NCI-H526 (cell line): Measurements from ENCODE around the gene ADRA2B.

Experiments
- DNase-seq, 2 experiments: peaks; one replicate each; lab custom pipeline; 2025; lab: John Stamatoyannopoulos, UW

The ADRA2B gene

DNA sequence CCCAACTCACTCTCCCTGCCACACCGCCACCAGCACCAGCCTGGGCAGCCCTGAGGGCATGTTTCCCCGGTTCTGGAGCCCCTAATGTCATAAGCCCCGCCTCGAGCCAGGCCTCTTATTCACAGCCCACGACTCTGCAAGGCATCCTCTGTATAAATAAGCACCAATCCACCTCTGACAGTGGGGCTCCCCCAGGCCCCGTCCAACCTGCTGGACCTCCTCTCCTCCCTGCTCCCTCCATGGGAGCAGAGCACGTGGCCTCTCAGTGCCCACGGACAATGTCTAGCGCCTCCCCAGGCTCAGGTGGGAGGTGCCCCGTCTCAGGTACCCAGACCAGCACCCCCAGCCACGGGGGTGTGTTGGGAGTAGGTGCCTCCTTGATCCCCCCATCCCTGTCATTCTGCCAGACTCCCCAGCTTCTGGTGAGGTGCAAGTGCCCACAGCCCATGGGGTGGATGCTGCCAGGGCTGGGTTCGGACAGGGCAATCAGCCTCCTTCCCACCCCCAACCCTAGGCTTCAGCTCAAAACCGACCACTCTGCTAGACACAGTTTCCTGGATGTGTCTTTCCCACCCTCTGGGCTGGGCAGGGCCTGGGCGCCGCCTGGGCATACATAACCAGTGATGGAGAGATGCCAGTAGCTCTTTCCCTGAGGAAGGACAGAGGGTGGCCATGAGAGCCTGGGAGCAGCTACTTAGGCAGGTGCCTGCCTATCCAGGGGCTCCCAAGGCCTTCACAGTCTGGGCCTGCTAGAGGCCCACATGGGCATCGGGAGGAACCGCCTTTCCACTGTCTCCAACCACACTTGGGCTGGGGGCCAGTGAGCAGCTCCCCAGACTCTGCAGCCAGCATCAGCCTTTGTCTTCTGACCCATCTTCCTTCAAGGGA is 1.6 kb upstream of the ADRA2B start:
- peak; percentile 14 to 40 for DNase-seq

DNA sequence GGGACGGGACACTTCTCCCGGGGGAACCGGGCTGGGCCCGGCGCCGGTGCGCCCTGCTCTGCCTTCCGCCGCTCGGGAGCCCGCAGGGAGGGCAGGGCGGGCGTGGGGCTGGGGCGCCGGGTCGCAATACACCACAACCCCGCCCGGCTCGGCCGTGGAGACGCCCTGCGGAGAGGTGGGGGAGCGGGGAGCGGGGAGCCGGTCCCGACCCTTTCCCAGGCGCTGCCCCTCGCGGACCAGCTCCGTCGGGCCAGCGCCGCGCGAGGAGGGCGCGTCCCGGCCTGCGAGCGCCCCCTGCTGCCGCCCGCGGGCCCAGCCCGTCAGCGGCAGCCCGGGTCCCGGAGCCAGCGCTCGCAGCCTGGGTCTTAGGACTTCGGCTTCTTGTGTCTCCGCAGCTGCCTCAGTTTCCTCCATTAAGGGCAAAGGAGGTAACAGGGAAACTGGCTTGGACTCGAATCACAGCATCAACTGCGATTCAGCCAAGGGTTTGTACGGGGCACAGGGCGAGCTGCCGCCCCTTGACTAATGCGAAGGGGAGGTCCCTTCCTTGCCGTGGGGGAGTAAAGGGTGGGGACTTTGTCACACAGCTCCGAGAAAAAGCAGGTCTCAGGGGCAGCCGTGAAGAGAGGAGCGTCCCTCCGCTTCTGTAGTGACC is 635 bp upstream of the ADRA2B start:
- DNase-seq = peak in 1 of 2 experiments; percentile 75

- DNase-seq = peak in 1 of 2 experiments; percentile 46
Observed at GRCh38 chr2:96115631-96116423, 544 bp downstream of the ADRA2B start.

DNA sequence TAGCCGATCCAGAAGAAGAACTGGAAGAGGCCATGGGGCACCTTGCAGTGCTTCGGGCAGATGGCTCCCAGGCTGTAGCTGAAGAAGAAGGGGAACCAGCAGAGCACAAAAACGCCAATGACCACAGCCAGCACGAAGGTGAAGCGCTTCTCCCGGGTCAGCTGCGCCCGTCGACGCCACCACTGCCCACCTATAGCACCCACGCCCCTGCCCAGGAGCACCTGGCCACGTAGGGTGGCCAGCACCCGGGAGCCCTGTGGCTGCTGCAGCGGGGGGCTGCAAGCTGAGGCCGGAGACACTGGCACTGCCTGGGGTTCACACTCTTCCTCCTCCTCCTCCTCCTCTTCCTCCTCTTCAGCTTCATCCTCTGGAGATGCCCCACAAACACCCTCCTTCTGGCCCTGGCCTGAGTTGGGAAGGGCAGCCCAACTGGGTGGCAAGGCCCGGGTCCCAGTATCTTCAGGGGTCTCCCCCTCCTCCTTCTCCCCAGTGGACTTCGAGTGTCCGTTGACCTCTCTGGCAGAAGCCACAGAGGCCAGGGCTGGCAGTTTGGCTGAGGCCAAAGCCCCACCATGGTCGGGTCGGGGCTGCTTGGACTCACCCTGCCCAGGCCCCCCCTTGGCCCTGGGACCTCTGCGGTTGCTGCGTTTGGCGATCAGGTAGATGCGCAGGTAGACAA is 1.3 kb downstream of the ADRA2B start:
- no peak for DNase-seq

DNA sequence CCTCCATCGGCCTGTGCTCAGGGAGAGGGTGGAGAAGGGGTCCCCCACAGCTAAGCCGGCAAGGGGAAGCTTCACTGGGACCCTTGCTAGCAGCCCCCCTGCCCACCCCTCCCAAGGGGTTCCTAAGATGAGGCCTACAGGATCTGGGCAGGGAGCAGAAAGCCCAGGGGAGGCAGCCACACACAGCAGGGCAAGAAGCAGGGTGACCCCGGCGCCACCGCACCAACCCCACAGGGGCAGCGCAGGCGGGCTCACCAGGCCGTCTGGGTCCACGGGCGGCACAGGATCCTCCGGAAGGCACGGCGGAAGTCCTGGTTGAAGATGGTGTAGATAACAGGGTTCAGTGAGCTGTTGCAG is 1.8 kb downstream of the ADRA2B start:
- no peak for DNase-seq

GRCh38 chr2:96113951-96114350 is 2.4 kb downstream of the ADRA2B start:
- DNase-seq = no peak

DNA sequence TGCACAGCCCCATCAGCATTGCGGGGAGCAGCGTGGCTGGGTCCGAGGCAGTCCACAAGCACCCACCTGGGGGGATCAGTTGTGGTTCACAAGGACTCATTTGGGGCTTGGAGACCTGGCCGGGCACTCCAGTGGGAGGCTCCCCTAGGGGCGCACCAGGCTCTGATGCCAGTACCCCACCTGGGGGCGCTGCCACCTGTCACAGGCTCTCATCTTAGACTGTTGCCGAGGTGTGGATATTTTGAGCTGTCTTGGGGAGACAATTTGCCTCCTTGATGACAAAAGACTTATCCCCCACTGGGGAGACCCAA is 3.0 kb downstream of the ADRA2B start:
- DNase-seq = no peak

- DNase-seq = no peak
Observed at GRCh38 chr2:96112501-96113366, 3.6 kb downstream of the ADRA2B start.

DNA sequence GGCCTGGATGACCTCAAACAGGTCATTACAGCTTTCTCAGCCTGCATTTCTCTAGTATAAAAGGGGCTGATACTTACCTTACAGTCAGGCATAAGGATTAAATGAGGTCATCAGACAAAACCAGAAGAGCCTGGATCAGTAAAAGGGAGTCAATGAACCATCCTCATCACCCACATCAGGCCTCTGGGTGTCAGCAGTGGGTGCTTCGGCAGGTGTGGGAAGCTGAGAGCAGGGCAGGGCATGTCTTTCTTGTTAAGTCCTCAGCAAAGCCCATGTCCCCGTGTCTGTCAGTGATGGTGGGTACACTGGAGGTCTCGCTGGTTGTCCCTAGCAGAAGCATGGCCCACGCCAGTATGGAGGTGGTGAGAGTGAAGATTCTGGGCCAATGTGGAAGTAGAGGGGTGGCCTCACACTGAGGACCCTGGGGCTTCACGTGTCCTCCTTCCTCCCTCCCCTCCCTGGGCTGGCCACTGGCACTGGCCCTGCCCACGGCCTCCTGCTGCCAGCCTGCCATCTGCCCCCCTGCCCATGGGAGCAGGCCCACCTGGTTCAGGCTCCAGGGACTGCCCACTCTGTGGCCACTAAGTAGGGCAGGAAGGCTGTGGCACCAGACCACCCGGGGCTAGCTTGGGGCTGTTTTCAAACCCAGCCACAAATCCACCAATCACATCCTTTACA is 4.4 kb downstream of the ADRA2B start:
- peak in 1 of 2 experiments; percentile 22 for DNase-seq

DNA sequence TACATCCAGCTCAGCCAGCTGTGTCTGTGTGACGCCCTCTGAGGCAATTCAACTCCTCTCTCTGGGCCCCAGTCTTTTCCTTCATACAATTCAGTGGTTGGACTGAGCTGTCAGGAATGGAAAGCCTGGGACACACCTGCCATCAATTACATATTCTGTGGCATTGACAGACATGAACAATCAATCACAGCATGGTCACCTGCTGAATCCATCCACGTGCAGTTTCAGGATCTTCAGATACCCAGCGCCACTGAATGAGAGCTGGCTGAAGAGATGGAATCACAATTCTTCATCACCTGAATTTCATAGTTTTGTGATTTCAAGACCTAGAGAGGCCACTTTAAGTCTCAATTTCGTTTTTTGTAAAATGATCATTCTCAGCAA is 5.1 kb downstream of the ADRA2B start:
- no peak for DNase-seq

GRCh38 chr2:96110621-96111256 is 5.6 kb downstream of the ADRA2B start:
- DNase-seq = no peak

GRCh38 chr2:96109931-96110511 is 6.3 kb downstream of the ADRA2B start:
- DNase-seq = no peak

GRCh38 chr2:96109361-96109680 is 7.0 kb downstream of the ADRA2B start:
- DNase-seq = no peak

- no peak for DNase-seq
Observed at GRCh38 chr2:96108541-96109360, 7.6 kb downstream of the ADRA2B start.

GRCh38 chr2:96108151-96108540 is 8.2 kb downstream of the ADRA2B start:
- DNase-seq = no peak

- DNase-seq = no peak
Observed at GRCh38 chr2:96107708-96108065, 8.7 kb downstream of the ADRA2B start.

DNA sequence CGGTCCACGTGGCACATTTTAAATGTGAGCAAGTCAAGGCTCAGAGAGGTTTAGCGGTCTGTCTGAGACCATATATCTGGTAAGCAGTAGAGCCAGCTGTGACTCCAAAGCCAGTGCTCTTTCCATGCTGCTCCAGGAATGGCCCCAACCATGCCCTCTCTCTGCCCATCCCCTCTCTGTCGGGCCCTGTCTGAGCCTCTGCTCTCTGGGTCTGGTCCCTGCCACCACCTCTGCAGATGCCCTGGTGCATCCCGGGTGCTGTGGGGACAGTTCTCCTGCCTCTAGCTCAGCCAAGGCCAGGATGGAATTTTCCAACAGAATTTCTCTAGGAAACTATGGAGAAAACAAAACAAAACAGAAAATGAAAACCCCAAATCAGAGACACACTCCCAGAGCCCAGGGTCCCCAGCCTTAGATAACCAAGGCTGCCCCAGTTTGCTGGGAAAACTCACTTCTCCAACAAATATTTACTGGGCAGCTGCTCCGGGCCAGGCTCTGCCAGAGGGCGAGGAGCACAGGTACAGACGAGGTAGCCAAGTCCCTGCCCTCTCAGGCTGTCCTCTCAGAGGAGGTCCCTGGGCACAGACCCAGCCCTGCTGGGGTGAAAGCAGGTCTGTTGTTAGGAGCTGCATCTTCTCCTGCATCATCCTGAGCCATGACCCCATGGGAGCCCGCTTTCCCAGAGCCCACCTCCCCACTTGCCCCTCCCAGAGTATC is 9.2 kb downstream of the ADRA2B start:
- no peak for DNase-seq

DNA sequence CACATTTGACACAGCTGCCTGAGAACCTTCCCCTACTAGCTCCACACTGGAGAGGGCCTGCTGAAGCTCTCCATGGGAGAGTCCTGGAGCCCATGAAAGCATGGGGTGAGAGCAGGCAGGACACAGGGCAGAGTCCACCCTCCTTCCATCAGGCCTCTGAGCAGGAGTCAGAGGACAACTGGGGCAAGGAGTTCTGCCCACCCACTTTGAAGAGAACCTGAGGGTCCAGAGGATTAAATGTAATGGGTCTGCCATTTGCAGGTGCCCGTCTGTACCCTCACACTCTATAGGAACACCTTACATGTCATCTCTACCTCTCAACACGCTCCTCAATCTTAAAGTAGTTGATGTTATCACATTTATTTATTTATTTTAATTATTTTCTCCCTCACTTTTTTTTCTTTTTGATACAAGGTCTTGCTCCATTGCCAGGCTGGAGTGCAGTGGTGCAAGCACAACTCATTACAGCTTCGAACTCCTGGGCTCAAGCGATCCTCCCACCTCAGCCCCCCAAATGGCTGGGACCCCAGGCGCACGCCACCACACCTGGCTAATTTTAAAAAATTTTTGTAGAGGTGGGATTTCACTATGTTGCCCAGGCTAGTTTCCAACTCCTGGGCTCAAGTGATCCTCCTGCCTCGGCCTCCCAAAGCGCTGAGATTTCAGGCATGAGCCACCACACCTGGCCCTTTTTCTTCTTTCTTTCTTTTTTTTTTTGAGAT is 10.2 kb downstream of the ADRA2B start:
- DNase-seq = no peak
